CD4-positive, alpha-beta T cell treated with Interleukin-17A for 4 hours (primary cell): Measurements from ENCODE around the gene MPPED1.

ENCODE experiments used
- DNase-seq: peaks from one replicate; pipeline ENCODE4 v3.0.0-alpha.2; 2020; ENCODE audit warnings: mixed read lengths

MPPED1 gene

DNA sequence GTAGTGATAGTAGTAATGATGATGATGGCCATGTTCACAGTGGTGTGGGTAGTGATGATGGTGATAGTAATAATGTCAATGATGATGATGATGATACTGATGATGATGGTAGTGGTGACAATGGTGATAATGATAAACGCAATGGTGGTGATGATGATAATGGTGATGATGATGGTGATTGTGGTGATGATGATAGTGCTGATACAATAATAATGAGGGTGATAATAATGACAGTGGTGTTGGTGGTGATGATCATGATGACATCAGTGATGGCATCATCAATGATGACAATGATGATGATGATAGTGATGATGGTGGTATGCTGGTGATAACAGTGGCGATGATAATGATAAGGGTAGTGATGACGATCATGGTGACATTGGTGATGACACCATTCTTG lies 92.3 kb downstream of the MPPED1 start:
- DNase-seq = no peak

DNA sequence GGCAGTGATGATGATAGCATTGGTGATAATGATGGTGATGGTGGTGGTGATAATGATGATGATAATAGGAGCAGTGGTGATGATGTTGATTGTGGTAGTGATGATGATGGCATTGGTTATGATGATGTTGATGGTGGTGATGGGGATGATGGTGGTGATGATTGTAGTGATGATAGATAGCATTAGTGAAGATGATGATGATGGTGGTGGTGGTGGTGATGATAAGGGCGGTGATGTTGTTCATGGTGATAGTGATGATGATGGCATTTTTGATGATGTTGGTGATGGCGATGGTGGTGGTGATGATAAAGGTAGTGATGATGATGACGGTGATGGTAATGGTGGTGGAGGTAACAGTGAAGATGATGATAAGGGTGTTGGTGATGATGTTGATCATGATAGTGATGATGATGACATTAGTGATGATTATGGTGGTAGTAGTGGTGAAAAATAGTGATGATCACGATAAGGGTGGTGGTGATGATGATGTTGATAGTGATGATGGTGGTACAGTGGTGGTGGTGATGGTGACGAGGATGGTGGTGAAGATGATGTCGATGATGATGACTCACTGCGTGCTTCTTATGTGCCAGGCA lies 93.0 kb downstream of the MPPED1 start:
- DNase-seq = no peak

DNA sequence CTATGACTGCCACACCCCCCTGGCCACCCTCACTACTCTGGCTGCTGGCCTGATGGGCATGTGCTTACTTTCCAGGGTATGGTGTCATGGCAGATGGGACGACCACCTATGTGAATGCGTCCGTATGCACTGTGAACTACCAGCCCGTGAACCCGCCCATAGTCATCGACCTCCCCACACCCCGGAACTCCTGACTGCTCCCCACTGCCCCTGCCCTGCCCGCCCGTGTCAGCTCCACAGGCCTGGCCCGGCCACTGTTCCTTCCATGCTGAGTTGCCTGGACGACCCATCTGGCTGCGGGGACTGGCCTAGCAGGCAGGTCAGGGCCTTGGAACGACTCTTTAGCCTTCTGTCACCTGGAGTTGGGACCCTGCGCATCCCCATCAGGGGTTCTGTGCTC lies 93.6 kb downstream of the MPPED1 start:
- no peak for DNase-seq

DNA sequence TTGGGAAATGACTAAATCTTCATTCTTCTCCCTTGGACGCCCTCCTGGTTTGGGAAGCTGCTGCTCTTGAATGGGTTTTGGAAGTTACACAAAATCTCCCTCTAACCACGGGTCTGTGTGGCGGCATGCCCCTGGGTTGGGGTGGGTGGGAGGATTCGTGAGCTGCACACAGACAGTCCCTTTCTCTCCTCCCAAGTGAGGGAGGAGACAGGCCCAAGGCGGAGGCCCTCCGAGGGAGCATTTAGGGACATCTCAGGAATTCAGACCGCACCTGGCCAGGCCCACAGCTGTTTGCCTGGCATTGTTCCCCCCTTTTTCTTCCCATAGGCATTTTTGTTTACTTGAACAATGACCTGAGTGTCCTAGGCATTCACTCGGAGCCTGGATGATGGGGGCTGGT lies 94.1 kb downstream of the MPPED1 start:
- DNase-seq = no peak

DNA sequence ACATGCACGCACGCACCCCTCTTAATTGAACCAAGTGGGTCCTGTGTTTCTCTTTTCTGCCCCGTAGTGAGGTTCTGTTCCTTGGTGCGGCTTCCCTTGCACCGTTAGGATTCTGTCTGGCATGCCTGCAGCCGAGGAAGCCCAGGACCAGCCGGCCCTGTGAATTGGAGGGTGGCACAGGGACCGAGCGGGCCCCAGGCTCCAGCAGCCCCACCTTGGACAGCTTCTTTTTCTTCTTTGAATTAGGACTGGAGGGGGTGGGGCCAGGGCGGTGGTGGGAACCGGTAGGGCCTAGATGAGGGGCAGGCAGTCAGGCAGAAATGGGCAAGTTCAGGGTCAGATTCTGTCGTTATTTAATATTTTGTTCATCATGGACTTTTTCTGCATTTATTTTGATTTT lies 94.7 kb downstream of the MPPED1 start:
- DNase-seq = no peak

DNA sequence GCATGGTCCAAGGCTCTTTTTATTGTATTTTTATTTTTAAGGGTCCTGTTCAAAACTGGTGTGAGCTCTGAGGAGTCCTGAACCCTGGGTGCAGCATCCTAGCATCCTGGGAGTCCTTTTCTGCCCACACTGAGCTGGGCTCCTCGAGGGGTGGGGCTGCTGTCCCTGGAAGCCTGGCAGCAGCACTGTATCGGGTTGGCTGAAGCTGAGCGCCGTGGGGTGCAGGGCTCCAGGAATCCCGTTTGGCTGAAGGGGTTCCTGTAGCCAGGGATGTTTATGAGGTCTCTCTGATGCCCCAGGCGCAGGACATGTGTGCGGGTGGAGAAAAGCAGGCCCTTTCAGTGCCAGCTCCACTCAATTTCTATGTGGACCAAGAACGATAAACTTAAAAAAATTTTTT lies 95.4 kb downstream of the MPPED1 start:
- DNase-seq = no peak

DNA sequence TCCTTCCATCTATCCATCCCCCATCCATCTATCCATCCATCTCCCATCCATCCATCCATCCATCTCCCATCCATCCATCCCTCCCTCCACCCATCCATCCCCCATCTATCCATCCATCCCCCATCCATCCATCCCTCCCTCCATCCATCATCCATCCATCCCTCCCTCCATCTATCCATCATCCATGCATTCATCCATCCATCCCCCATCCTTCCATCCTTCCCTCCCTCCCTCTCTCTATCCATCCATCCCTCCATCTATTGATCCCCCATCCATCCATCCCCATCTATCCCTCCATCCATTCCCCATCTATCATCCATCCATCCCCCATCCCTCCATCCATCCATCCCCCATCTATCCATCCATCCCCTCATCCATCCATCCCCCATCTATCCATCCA lies 96.7 kb downstream of the MPPED1 start:
- no peak for DNase-seq

DNA sequence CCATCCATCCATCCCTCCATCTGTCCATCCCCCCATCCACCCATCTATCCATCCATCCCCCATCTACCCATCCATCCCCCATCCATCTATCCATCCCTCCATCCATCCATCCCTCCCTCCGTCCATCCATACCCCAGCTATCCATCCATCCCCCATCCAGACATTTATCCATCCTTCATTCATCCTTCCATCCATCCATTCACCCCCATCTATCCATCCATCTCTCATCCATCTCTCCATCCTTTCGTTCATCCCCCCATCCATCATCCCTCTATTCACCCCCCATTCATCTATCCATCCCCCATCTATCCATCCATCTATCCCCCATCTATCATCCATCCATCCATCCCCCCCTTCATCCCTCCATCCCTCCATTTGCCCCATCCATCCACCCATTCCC lies 97.5 kb downstream of the MPPED1 start:
- no peak for DNase-seq

DNA sequence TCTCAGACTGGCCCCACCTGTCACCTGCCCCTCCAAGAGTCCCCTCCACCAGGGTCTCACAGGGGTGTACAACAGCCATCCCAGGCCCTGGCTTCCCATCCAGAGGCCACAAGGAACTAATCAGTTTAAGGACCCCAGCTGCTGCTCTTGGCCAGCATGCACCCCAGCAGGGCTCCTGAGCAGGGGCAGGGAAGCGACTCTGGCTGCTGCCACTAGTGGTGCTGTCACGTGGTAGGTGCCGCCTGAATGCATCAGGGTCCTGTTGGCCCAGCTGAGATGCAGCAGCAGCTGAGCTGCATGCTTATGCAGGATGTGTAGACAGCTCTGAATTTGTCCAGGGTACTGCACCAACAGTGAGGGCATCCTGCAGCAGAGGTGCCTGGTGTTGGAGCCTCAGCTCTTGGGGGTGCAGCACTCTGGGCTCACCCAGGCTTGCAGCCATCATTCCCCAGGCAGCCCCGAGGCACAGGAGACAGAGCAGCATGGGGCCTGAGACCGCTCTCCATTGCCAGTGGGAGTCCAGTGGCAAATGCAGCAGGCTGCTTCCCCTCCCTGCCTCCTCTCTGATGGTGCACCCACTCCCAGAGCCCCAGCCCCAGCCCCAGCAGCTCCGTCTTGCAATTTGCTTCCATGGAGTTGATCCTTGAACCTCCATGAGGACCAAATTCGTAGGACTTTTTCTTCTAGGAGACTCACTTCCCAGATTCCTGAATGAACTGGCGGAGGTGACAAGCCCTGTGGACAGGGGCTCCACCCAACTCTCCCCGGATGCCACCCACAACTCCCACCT lies 98.7 kb downstream of the MPPED1 start:
- no peak for DNase-seq

DNA sequence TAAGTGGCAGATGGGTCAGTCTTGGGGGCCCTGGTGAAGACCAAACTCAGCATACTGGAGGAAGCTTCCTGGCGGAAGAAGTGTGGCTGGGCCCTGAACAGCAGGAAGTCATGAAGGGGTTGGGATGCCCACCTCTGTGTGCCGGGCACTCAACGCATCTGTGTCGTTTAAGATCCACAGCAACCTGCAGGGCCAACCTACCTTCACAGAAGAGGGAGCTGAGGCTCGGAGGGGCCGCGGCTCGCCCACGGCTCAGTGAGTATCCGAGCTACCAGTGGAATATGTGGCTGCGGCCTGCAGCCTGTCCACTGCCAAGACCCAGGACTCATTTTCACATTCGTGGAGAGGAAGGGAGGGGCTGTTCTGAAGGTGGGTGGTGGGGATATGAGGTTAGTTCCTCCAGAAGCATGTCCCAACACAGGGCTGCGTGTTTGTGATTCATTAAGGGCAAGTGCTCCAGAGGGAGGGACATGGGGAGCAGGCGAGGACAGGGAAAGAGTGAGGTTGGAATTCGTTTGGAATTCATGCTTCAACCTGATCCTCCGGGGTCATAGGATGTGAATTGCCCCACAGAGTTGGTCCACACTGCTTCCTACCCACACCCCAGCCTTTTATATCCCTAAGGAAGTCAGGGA lies 99.6 kb downstream of the MPPED1 start:
- DNase-seq = no peak

DNA sequence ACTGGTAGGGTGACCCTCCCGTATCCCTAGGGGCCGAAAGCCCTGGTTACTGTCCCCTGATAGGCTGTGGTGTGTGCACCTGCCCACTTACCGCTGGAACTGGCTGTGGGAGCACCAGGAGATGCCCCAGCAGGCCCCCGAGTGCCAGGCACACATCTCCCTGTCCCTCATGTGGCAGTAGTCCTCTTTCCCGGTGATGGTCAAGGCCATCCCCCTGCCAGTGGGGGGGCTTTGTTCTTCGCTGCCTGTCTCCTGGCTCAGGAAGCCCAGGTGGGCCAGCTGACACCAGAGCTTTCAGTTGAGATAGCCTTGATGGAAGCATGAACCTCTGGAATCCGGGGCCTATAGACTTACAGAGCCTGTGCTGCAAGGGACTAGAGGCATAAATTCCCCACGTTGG lies 100.5 kb downstream of the MPPED1 start:
- no peak for DNase-seq

DNA sequence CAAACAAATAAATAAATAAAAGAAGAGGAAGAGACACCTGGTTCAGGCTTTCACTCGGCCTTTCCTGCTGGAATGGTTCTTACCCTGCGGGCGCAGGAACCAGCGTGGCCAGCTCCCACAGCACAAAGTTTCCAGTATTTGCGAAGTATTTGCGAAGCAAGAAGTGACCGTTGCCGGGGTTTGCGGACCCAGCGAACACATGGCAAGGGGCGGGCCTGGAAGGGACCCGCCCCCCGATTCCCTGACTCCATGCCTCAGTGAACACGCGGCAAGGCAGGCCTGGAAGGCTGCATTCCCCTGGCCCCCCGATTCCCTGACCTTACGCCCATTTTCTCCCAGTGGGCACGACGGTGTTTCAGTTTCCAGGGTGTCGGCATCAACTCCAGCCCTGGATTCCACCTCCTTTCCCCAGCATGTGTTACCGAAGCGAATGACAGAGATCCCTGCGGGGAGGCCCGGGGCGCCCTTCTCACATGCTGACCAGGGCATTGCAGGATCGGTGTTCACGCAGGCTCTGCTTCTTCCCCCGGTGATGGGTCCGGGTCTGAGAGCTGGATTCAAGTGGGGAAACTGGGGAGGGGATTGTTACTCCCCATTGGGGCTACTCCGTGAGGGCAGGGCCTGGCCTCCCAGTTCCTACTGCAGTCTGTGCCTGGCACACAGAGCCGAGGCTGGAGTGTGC lies 102.8 kb downstream of the MPPED1 start:
- no peak for DNase-seq

DNA sequence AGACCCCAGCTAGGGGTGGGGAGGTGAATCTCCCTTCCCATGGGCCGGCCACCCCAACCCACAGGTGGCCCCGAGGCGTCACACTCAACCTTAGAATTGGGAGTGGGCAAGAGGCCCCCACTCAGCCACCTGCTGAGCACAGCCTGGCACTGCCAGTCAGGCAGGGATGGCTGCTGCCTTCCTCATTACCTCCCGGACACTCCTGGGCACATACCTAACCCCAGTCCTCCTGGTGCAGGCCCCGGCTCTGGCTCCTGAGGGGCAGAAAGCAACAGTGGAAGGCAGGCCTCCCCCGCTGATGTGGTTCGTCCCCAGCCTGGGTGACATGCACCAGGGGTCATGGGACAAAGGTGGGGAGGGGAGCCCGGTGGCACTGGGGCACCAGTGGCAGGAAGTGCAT lies 103.6 kb downstream of the MPPED1 start:
- DNase-seq = no peak

DNA sequence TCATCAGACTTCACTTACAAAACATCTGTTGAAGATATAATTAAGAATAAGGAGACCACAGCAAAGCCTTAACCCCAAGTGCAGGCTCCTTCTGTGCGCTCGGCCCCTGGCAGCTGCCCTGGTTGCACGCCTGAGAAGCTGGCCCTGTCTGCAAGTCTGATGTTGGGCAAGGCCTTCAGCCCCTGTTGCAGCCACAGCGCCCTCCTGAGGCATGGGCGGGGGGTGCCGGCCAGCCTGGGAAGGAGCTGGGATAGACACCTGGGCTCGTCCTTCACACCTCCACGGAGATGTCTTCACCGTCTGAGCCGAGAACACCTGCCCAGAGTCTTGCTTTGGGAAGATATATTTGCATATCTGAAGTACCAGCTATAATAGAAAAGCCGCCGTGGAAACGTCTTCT lies 104.1 kb downstream of the MPPED1 start:
- no peak for DNase-seq

DNA sequence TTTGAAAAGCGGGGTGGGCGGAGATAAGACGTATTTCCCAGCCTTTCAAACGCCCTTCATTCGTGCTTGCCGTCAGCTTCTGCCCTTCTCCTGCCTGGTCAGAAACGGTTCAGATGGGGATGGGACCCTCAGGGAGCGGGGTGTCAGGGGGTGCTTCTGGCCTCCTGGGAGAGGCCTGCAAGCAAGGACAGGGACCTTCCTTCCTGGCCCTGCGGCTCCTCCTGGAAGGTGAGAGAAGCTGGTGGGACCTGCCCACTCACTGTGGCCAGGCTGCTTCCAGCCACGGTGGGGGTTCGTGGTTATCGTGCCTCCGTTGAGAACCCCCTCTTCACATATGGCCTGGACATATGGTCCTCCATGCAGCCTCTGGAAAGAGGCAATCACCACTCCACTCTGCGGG lies 104.6 kb downstream of the MPPED1 start:
- no peak for DNase-seq

DNA sequence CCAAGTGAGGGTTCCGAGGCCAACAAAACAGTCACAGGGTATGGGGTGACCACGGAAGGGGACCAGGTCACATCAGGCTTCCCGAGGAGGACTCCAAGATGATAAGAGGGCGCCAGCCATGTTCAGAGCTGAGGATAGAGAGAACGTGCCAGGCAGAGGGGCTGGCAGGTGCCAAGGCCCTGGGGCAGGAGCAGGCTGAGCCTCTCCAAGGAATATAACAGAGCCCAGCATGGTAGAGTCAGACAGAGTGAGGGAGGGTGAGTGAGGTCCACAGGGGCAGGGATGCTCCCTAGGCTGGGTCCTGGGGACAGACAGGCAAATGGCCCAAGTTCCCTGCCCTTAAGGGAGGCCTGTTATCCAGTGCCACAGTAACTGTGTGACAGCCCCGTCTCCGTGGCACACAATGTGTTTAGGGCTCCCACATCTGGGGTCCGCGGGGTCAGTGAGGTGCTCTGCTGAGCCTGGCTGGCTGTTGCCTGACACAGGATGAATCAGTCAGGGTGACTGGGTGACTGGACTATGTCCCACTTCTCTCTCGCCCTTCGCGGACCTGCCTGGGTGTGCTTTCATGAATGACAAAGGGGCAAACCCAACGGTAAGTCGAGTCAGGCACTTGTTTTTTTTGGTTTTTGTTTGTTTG lies 105.3 kb downstream of the MPPED1 start:
- no peak for DNase-seq

DNA sequence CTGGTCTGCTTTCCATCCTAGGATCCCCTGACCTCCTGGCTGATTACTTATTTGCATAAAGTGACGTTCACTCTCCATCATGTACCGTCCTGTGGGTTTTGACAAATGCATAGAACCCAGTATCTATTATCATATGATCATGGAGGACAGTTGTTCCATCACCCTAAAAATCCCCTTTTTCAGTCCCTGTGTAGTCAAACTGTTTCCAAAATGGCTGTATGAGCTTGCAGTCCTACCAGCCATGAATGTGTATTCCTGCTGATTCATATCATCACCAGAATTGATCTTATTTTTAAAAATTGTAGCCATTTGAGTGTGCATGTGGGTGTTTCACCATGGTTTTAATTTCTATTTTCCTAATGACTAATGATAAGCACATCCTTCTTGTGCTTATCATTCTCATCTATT lies 108.8 kb downstream of the MPPED1 start:
- DNase-seq = no peak

DNA sequence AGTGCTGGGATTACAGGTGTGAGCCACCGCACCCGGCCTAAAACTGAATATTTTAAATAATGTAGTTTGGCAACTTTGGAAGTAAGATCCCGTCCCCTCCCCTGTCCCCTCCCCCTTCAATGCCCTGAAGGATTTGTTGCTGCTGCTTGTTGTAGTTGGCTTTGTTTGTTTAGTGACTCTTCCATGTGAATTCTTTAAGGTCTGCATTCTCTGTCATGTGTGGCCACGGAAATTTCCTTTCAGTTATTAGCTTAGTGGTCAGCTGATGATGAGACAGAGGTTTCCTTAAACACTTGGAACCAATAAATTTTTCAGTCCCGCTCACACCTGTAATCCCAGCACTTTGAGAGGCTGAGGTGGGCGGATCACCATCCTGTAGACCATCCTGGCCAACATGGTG lies 109.9 kb downstream of the MPPED1 start:
- no peak for DNase-seq

DNA sequence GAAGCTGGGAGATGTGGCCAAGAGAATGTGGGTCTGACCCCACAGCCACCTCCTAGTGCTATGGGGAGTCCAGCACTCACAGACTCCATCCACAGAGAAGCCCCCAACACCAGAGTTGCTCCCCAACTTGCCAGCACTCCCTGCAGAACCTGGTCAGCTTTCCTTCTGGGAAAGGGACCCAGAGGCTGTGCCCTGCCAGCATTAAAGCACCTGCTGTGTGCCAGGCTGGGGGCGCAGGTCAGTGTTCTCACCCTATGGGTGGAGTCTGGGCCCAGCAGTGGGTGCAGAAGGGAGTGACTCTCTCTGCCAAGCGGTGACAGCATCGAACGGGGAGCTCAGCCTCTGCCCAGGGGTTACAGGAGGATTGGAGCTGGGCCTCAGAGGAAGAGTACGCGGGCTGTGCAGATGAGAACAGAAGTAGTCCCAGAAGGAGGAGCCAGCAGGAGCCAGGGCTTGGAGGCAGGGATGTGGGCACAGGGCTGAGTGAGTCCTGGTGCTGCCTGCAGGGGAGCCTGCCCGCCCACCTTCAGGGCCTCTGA lies 114.4 kb downstream of the MPPED1 start:
- no peak for DNase-seq

DNA sequence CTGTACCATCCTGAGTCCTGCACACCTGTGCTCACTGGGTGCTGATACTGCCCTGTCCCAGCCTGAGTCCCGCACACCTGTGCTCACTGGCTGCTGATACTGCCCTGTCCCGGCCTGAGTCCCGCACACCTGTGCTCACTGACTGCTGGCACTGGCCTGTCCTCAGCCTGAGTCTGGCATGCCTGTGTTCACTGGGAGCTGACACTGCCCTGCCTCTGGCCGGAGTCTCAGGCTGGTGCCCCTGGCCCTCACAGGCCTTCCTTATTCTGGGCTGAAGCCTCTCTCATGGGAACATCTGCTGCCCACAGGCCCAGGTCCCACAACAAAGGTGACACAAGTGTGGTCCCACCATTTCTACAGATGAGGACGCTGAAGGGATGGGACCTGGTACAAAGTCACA lies 115.1 kb downstream of the MPPED1 start:
- no peak for DNase-seq

DNA sequence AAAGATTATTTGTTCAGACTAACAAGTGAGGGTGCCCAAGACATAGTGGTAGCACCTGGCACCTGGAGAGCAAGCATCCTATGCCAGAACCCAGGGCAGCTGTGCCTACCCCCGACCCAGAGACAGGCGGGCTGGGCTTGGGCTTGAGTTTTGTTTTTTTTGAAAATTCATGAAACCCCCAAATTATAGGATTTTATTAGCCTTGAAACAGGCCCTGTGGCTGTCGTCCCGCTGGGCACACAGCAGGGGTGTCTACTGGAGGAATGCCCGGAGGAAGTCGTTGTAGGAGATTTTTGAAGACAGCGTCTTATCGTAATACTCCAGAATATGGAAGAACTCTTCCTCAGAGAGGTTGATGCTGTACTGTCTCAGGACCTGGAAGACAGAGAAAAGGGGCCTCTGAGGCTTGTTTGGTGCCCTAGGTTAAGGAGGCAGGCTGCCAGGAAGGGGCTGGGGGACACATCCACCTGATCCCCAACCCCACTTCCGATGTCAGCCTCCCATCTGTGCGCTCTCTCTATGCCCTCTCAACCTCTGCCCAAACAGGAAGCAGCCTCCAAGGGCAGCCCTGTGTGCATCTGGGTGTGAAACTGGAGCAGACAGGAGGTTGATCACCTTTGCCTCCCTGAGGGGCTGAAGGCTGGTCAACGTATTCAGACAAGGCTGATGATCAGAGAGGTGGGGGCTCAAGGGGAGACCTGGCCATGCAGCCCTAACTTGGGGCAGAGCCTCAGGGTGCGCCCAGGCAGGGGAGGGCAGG lies 117.0 kb downstream of the MPPED1 start:
- DNase-seq = no peak

DNA sequence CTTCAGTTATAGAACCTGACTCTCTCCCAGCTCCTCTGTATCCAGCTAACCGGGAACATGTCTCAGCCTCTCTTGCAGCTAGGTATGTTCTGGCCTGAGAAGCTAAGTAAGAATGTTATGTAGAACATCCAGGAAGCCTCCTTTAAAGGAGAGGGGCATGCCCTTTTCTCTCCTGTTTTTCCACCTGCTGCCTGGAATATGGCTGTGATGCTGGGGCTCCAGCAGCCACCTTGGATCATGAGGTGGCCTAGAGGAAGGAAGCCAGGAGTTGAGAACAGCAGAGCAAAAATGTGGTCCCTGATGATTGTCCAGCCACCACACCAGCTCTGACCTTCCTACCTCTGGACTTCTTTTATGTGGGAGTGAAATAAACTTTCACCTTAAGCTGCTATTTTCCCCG lies 117.6 kb downstream of the MPPED1 start:
- no peak for DNase-seq
